Left ventricle myocardium superior (tissue), 1 donor: ENCODE results near the gene SCNN1A. TPM values are rescaled to one million over a fixed set of nuclear protein-coding genes. Genes with fewer than 3 reads are reported as not detected.

ENCODE experiments used
- ATAC-seq: fragments of 200-7000 bp; cut with Tn5 transposase; one replicate; pipeline ENCODE4 v1.9.1; 2020; ENCODE audit warnings: mild to moderate bottlenecking, moderate library complexity
- DNase-seq: peaks from one replicate; pipeline ENCODE4 v3.0.0-alpha.2; 2020
- intact Hi-C: fragments of 100-400 bp; cut with micrococcal nuclease; formaldehyde crosslinking; loops from one replicate; pipeline ENCODE4 v1.11.0; 2022
- long read RNA-seq: library from polyadenylated mRNA; unstranded; transcript quantifications from one replicate; pipeline ENCODE4 v2.0.0, GENCODE V29; 2021
- total RNA-seq: library from RNA; stranded (reverse); fragmentation: NEBNext Ultra II Directional; extraction: Animal tissue kit (Norgen Biotek cat#: 25700); gene quantifications from one replicate; pipeline ENCODE4 v1.2.1, GENCODE V29; 2021
- donor health status: DM: no; HTN: yes; CAD: no; lungs with severe emphysema.

SCNN1A gene
- 1.7 TPM for total RNA-seq
- long read RNA-seq, result 0 reads

DNA sequence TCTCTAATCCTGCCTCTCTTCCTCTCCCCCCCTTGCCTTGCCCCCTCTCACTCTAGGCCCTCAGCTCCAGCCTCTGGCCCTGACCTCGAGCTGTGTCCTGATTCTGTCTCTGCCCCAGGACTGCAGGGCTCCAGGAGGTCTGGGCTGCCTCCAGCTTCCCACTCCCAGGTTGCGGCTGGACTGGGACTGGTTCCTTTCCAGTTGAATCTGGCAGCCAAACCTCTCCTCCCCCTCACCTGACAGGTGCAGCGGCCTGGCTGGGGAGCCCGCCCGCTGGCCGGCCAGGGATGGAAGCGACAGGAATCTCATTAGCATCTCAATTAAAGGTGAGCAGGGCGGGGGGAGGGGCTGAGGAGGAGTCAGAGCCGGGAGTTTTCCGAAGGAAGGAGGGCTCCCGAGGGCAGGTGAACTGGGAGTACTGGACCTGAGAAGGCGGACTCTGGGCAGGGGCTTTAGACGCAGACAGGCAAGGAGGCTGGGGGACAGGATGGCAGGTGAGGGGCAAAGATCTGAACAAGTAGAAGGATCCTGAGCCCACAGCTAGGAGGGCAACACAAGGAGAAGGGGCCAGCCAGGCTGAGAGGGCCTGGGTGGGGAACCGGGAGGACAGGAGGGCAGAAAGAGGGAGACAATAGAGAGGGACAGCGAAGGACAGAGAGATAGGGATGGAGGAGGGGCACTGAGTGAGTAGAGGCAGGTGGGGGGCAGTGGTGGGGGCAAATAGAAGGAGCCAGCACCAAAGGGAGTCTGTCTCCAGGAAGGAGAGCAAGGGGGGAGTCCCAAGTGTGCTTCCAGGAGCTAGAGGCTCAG lies at the start of gene SCNN1A:
Gene SCNN1A (minus strand): TSS at position 295 of the 810 bp plus-strand sequence. CDS start 780 bp downstream, outside the sequence.
- intact Hi-C loops, result no loop called here
- ATAC-seq (no peak), DNase-seq (no peak)

DNA sequence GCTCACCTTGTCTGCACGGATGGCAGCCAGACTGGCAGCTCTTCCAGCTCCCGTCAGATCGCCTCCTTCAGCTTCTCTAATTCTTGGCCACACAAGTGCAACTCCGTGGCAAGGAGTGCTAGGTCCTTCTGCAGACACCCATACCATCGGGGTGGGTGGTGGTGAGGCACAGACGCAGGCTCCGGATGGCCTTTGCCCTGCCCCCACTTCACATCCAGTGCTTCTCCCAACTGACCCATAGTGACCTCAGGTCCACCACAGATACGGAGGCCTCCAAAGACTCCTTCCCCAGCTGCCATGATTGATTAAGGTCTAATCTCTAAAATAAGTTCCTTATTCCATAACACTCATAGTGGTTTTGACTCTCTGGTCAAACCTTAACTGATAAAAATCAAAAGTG lies 49.5 kb upstream of the SCNN1A start:
- ATAC-seq (no peak), DNase-seq (no peak)
- intact Hi-C loops, result loop anchor here (5.0 kb wide), 1 partner anchor 42 kb away; no protein-coding TSS in a partner anchor

DNA sequence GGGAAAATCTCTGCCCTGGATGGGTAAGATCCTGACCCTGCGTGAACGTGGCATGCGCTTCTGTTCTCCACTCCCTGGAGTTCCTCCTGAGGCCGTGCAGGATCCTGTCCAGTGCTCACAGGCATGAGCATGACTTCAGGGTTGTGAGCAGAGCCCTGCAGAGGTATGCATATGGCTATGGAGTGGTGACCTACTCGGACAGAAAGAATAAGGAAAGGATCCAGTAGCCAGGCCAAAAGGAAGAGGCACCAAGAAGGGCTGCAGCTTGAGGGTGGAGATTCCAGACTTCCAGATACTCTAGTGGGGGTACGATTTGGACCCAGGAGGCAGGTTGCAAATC lies 48.6 kb upstream of the SCNN1A start:
- intact Hi-C loops, result loop anchor here (5.0 kb wide), 1 partner anchor 43 kb away; no protein-coding TSS in a partner anchor
- DNase-seq, result no peak
- peak; percentile 47 for ATAC-seq

DNA sequence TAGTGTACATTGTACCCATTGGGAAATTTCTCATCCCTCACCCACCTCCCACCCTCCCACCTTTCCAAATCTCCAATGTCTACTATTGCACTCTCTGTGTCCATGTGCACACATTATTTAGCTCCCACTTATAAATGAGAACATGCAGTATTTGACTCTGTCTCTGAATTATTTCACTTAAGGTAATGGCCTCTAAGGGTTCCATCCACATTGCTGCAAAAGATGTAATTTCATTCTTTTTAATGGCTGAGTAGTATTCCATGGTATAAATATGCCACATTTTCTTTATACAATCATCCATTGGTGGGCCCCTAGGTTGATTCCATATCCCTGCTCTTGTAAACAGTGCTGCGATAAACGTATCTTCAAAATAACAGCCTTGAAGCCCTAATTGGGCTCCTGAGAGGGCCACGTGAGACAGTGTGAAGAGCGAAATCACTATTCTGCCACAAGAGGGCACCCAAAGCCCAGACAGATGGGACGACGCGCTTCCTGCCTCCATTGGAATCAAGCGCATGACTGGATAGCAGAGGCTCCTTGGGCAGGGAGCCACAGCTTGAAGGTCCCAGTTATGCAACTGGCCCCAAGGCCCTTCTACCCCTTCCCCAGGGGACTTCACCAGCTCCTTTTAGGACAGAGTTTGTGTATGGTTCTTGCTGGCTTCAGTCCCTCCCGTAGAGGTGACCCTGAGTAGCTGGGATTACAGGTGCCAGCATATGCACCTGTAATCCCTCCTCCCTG lies 48.1 kb upstream of the SCNN1A start:
- ATAC-seq (peak; percentile 99), DNase-seq (peak; percentile 85)
- intact Hi-C loops, result loop anchor here (5.0 kb wide), 1 partner anchor 44 kb away; no protein-coding TSS in a partner anchor

DNA sequence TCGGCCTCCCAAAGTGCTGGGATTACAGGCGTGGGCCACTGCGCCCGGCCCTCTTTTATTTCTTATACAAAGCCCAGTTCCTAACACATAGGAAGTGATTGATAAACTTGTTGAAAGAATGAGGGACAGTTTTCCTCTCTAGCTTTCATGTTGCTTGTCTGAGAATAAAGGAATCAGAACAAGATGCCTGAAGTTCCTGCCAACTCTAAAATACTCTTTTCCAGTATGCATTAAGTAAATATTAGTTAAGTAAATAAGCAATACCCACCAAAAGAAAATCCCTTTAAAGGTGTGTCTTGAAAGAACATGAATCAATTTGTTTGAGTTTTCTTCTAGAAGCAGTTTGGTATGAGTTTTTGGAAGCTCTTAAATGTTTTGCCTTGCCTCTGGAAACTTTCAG lies 45.0 kb upstream of the SCNN1A start:
- intact Hi-C loops, result loop anchor here (5.0 kb wide), 1 partner anchor 47 kb away; no protein-coding TSS in a partner anchor

DNA sequence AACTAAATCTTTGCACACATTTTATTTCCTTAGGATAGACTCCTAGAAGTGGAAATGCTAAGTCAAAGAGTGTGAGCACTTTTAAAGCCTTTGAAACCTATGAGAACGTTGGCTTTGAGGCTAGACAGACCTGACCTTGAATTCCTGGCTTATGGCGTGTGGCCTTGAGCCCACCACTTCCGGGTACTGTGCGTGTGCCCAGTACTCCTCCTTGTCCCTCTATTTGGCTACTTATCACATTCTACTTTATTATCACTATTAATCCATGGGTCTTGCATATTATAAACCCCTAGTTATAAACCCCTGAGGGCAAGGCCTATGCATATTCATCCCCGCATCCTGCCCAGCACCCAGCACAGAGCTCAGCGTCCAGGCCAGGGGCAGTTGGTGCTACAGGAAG lies 43.4 kb upstream of the SCNN1A start:
- DNase-seq, result no peak
- ATAC-seq, result no peak
- intact Hi-C loops, result no loop called here

More for the DNA sequence above, 45.0 kb upstream of the SCNN1A start:
- DNase-seq, result no peak
- ATAC-seq, result no peak

DNA sequence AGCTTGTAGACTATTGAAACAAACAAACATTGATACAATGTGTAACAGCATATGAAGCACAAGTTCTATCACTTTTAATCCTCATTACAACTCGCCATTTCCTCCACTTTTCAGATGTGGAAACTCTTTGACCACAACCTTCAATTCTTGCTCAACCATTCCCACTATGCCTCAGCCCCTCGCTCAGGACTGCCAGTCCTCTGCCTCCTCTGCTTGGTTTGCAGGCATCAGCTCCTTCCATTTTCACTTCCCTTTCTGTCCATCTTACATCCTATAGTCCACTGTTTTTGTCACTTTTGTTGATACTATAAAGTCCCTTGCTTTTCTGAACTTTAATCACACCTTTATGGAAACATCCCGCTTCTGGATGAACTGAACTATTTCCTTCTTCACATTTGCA lies 41.2 kb upstream of the SCNN1A start:
- intact Hi-C loops, result no loop called here
- DNase-seq, result no peak
- peak; percentile 69 for ATAC-seq

DNA sequence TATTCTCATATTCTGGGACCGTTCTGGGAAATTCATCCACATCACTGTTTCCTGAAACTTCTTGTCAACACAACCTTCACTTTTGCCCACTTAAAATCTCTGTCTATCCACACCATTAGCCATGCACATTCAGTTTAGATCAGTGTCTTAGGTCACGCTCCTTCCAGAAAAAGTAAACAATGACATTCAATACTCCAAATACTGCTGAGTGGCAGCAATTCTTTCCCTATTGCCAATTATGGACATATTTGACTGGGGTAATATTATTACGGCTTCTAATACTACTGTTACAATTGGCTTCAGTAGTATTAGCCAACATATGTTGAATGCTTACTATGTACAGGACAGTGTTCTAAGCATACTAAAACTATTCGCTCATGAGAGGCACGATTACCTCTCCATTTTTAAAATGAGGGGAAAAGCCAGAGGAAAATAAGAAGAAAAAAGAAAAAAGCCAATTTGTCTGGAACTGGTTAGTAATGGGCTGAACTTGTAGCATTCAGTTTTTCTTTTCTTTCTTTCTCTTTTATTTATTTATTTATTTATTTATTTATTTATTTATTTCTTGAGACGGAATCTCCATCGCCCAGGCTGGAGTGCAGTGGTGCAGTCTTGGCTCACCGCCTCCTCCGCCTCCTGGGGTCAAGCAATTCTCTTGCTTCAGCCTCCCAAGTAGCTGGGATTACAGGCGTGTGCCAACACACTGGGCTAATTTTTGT lies 32.0 kb upstream of the SCNN1A start:
- intact Hi-C loops, result no loop called here
- DNase-seq (no peak), ATAC-seq (no peak)

DNA sequence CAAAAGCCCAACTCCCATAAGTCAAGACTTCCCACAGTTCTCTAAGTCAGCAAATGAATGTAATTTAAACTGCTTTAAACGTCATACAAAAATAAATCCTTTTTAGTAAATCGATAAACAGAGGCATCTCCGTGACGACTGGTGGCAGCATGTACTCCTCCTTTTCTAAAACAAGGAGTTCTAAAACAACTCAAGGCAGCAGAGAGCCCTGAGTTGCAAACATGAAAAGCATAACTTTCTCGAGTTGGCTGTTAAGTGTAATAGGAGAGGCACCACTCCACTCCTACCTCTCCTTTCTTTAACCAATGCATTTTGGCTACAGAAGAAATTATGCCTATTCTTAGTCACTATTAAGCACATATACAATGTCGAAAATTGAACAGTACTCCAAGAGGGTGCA lies 30.6 kb upstream of the SCNN1A start:
- intact Hi-C loops, result no loop called here
- DNase-seq (no peak), ATAC-seq (no peak)

DNA sequence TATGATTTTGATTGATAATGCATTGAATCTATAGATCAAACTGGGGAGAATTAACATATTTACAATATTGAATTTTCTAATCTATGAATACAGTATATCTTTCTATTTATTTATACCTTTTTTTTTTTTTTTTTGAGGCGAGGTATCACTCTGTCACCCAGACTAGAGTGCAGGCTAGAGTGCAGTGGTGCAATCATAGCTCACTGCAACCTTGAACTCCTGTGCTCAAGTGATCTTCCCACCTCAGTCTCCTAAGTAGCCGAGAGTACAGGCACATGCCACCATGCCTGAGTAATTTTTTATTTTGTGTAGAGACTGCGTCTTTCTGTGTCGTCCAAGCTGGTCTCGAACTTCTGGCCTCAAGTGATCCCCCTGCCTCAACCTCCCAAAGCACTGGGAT lies 29.0 kb upstream of the SCNN1A start:
- intact Hi-C loops, result no loop called here
- no peak for DNase-seq
- no peak for ATAC-seq

DNA sequence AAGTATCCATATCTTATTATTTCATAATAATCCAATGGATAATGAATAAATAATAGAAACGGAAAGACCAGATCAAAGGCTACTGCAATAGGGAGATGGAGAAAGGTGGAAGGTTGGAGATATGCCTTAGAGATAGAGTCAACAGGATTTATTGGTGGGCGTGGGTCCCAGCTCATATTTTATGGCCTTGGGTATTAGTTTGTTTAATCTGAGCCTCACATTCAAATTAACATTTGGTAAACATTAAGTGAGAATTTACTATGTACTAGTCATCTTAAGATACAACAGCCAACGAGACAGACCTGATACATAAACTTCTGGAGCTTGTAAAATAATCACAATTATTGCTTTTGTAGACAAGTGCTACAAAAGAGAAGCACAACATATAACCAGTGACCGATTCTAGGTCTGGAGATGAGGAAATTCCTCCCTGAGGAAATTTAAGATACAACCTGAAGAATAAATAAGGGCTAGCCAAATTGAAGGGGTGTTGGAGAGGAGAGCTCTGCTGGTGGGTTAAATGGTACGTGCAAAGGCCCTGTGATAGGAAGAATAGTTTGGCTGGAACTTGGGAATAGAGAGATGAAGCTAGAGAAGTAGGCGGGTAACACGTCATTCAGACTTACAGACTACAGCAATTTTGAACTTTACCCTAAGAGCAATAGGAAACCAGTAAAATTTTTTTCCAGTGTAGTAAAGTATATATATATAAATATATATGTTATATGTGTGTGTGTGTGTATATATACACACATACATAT lies 24.7 kb upstream of the SCNN1A start:
- DNase-seq, result no peak

DNA sequence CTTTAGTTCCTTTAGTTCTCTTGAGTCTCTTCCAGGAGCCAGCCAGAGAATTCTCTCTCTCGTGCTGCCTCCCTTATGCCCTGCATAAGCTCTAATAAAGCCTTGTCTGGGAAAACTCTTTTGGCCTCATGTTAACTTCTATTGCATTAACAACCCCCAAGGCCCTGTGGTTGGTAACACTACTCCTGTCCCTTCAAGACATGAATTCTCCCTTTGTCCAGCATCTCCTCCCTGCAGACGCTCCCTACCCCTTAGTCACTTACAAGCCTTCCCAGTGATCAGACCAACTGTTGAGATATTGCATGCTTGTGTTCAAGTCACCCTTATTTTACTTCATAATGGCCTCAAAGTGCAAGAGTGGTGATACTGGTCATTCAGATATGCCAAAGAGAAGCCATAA lies 20.7 kb upstream of the SCNN1A start:
- ATAC-seq, result no peak
- intact Hi-C loops, result no loop called here

More for the DNA sequence above, 24.7 kb upstream of the SCNN1A start:
- no peak for ATAC-seq
- intact Hi-C loops, result no loop called here

DNA sequence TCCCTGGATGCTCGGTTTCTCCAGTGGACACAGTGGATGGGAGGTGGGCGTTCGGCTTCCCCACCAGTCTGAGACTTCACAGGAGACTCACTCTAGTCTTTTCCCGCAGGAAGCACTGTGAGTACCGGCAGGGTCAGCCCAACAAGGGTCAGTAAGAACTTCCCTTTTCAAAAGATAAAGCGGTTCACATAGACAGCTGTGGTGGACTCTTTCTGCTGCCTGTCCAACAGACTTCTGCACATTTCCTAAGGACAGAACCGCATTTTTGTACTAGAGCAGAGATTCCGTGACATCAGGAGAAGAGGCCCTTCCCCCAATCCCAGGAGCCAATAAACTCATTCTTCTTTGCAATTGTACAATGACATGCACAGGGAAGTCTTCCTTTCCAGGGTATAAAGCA lies 19.0 kb upstream of the SCNN1A start:
- DNase-seq (no peak), ATAC-seq (peak; percentile 20)
- intact Hi-C loops, result no loop called here

More for the DNA sequence above, 20.7 kb upstream of the SCNN1A start:
- no peak for DNase-seq

DNA sequence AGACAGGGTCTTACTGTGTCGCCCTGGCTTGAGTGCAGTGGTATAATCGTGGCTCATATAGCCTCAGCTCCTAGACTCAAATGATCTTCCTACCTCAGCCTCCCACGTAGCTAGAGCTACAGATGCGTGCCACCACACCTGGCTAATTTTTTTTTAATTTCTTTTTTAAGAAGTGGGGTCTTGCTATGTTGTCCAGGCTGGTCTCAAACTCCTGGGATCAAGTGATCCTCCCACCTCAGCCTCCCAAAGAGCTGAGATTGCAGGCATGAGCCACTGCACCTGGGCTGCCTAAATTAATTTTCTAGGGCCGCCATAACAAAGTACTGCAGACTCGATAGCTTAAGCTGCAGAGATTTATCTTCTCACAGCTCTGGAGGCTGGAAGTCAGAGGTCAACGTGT lies 17.7 kb upstream of the SCNN1A start:
- no peak for ATAC-seq
- intact Hi-C loops, result no loop called here

DNA sequence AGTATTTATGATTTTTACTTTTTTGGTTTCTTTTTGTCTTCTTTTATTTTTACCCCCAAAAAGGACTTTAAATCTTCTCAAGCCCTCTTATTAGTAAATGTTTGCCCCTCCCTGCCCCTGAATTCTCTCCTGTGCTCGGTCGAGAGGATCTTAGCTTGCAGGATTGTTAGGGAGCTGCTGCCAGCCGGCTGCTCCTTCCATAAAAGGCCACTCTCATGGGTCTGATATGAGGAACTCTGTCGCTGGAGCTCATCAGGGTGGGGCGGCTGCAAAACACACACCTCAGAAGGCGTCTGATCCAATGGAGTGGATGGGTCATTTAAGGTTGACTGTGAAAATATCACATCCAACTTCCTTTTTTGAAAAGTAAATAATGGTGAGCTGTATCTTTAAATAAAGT lies 17.1 kb upstream of the SCNN1A start:
- intact Hi-C loops, result no loop called here
- ATAC-seq (peak; percentile 79), DNase-seq (peak; percentile 67)

More for the DNA sequence above, 17.7 kb upstream of the SCNN1A start:
- DNase-seq, result no peak

DNA sequence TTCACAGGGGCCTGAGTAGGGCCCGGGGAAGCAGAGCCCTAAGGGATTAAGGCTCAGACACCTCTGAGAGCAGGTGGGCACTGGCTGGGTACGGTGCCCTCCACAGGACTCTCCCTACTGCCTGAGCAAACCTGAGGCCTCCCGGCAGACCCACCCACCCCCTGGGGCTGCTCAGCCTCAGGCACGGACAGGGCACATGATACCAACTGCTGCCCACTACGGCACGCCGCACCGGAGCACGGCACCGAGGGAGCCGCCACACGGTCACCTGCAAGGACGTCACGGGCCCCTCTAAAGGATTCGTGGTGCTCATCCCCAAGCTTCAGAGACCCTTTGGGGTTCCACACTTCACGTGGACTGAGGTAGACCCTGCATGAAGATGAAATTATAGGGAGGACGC lies 15.7 kb upstream of the SCNN1A start:
- intact Hi-C loops, result no loop called here
- peak; percentile 5 for ATAC-seq
- DNase-seq, result no peak

DNA sequence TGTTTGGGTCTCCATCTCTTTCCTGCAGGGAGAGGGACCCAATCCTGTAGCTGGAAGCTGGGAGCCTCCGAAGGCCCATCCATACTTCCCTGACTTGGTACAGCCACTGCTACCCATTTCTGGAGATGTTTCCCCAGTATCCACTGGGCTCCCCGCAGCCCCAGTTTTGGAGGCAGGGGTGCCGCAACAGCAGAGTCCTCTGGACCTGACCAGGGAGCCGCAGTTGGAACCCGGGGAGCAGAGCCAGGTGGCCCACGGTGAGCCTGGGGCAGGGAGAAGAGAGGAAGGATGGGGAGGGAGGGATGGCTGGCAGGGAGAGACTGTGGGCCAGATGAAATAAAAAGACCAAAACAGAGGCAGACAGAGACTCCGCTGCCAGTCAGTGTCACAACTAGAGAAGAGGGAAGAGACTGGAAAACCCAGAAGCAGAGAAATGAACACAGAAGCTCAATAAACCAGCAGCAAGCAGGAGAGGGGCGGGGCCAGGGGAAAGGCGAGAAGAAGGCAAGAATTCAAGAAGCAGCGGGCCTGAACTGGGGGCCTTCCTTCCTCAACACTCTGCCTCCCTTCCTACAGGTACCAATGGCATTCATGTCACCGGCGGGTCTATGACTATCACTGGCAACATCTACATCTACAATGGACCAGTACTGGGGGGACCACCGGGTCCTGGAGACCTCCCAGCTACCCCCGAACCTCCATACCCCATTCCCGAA lies 14.9 kb upstream of the SCNN1A start:
- ATAC-seq, result no peak
- intact Hi-C loops, result no loop called here
- DNase-seq, result no peak

DNA sequence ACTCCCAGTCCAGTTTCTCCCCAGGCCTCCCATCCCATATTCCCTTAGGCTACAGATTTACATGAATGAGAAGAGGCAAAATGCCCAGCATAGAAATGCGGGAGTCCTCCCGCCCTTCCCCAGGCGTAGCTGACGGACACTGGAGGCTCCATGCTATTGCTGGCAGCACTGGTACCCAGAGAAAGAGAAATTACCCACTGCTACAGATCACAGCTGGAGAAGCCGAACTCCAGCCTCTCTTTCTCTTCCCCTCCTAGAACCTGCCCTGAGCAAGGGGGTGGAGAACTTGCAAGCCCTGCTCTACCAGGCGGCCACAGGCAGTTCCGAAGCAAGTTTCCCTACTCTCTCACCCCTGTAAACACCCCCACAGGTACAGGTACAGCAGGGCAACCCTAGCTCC lies 12.2 kb upstream of the SCNN1A start:
- DNase-seq (no peak), ATAC-seq (no peak)
- intact Hi-C loops, result no loop called here
